Activated T-cell treated with anti-CD3 and anti-CD28 coated beads, Interleukin-2, amount 50 U/mL, for 48 hours (primary cell): ENCODE results near the gene HHIPL1.

ENCODE experiments used
- DNase-seq, 2 experiments: peaks; one replicate each; pipeline ENCODE4 v3.0.0-alpha.2; 2020

Gene HHIPL1

GRCh38 chr14:99662846-99663245, 17.9 kb downstream of the HHIPL1 start:
- no peak for DNase-seq

DNA sequence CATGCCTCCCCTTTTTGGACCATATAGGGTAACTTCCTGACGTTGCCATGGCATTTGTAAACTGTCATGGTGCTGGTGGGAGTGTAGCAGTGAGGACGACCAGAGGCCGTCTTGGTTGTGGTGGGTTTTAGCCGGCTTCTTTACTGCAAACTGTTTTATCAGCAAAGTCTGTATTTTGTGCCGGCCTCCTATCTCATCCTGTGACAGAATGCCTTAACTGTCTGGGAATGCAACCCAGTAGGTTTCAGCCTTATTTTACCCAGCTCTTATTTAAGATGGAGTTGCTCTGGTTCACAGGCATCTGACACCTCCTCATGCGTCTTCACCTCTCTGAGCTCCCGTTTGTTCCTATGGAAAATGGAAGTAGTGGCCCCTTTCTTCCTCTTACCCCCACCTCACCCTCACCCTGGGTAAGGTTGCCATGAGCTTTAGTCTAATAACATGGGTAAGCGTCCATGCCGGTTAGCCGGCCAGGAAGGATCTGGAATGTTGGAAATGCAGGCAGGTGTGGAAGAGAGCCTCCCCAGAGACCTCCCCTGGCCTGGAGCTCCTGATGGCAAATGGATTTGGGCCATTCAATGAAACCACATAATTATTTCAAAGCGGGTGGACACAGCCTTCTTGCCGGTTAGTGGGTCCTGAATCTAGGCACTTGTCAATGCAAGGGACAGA, 18.6 kb downstream of the HHIPL1 start:
- DNase-seq, result no peak

GRCh38 chr14:99664058-99664936, 19.4 kb downstream of the HHIPL1 start:
- no peak for DNase-seq

DNA sequence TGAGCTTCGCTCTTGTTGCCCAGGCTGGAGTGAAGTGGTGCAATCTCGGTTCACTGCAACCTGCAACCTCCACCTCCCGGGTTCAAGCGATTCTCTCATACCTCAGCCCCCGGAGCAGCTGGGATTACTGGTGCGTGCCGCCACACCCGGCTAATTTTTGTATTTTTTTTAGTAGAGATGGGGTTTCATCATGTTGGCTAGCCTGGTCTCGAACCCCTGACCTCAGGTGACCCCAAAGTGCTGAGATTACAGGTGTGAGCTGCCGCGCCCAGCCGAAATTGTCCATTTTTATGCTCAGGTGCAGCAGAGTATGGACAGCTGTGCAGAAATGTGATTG, 20.0 kb downstream of the HHIPL1 start:
- no peak for DNase-seq

- DNase-seq, result no peak
Observed at GRCh38 chr14:99666533-99666932, 21.6 kb downstream of the HHIPL1 start.

DNA sequence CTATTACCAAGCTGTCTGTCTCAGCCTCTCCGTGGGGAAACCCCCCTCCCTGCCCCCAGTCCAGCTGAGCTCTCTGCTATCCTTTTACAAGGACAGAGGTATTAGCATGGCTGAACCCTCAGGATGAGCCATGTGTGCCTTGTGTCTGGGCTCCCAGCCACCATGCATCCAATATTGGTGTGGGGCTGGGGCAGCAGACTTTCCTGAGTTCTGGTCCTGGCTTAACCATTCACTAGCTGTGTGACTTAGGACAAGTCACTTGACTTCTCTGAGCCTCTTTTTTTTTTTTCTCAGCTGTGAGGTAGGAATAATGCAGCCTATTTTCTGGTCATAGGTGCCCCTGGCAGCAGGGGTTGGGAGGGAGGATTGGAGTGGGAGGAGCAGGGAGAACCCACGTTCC, 22.1 kb downstream of the HHIPL1 start:
- DNase-seq, result no peak

DNA sequence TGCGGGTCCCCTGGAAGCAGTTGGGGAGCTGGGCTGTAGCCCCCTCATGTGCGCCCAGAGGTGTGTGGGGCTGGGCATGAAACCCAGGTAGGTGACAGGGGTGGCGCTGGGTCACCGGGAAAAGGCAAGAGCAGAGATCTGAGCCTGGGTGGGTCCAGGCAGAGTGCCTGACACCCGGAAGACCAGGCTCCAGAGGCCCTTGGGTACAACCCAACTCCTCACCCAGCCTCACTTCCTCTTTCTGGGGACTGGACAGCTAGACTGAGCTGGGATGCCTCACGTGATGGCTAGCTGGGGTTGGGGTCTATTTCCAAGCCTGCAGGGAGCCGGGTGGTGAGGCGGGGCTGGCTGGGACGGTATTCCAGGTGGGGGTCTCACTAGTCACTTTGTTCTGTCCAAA, 22.9 kb downstream of the HHIPL1 start:
- no peak for DNase-seq

- DNase-seq, result no peak
Observed at GRCh38 chr14:99668307-99669295, 23.7 kb downstream of the HHIPL1 start.

DNA sequence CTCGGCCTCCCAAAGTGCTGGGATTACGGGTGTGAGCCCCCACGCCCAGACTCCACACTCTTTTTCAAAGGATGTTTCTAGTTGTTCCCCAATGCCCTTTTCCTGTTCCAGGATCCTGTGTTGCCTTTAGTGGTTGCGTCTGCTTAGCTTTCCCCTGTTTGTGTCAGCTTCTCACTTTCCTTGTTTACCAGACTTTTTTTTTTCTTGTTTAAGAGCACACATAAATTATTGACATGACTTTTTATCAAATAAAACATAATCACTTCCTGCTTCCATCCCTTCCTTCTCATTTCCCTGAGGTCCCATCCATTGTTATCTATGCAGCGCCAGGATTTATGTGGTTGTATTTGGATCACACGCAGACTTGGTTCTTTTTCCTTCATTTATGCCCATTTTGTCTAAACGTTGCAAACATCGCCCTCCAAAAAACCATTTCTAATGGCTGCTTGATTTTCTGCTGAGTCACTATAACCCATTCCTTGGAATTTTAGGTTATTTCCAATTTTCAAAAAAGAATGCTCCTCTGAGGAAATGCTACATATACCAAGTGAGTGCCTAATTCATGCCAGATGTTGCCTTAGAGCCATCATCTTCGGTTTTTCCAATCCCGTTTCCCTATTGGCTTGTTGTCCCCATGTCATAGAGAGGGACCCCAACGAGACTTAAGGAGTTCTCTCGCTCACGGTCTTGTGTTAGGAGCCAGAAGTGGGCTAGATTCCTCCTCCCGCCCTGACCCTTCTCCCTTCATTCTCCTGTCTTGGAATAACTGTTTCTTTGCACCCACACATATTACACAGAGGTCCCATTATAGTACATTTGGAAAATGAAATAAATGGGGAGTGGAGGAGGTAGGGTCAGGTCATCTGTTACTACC, 25.7 kb downstream of the HHIPL1 start:
- DNase-seq, result no peak

DNA sequence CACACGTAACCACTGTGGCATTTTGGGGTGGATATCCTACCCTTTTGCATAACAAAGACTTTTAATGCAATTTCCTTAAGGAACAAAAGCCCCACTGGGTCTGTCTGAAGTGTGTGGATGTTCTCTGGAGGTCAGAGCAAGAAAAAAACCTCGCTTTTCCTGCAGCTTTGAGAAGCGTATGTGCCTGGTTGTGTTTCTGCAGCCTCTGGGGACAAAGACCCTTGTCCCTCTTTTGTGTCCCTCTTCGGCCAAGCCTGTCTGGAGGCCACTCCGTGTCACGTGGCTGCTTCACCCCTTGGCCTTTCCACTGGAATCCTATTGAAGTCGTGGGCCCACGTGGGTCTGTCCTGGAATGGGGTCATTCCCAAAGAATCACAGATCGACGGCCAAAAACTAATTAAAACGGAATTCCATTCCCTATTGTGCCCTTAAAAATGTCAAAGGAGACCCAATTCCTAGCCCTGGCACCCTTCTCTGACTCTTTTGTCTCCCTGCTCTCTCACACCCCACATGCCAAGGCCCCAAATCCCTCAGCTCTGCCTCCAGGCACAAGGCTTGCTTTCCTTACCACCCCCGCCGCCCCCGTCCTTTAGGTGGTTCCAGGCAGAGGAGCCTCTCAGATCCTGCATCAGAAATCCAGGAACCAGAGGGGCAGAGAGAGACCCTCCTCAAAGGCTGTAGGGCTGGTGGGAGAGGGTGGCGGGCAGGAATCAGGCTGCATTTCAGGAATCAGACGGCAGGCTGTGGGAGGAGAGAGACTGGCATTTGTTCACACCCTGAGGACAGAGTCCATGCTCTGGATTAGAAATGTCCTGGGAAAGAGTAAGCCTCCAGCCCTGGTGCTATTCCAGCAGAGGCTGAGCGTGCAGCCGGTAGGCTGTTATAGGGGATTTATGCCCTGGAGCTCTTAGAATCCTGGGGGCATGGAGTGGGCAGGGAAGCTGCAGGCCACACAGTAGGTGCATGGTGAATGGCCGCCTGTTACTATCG, 26.6 kb downstream of the HHIPL1 start:
- no peak for DNase-seq

- DNase-seq, result no peak
Observed at GRCh38 chr14:99672506-99673304, 27.8 kb downstream of the HHIPL1 start.

GRCh38 chr14:99673305-99674063, 28.6 kb downstream of the HHIPL1 start:
- DNase-seq, result no peak

- no peak for DNase-seq
Observed at GRCh38 chr14:99674064-99674650, 29.2 kb downstream of the HHIPL1 start.

GRCh38 chr14:99674776-99675381, 29.9 kb downstream of the HHIPL1 start:
- DNase-seq, result no peak

GRCh38 chr14:99675382-99675835, 30.5 kb downstream of the HHIPL1 start:
- no peak for DNase-seq

DNA sequence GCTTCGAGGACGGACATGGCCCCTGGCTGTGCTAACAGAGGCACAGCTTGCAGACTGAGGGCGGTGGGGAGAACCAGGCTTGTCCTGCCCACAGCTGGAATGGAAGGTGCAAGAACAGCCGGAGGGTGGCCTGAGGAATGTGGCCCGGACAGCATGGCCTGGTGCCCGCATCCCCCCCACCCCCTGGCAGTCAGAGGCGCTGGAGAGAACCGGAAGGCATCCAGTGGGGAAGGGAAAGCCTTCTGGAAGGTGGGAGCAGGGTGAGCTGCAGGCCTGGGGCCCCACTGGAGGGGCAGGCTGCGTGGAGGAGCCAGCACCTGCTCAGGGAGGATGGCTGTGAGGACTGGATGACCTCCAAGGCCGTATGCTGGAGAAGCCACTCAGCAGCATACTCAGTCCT, 31.0 kb downstream of the HHIPL1 start:
- no peak for DNase-seq

GRCh38 chr14:99676657-99677056, 31.7 kb downstream of the HHIPL1 start:
- DNase-seq, result no peak
